DOHH2 (cell line): ENCODE measurements around the gene STON2.

Experiments
- H3F3A ChIP-seq: fragments of 200-600 bp; sonication (generic), shearing (Covaris generic); 2 replicates; pipeline ENCODE4 v1.6.0; 2016; ENCODE audit warnings: antibody characterized with exemption, mild to moderate bottlenecking; ENCODE audit not compliant: control insufficient read depth, insufficient read depth
- H3K27ac ChIP-seq: fragments of 200-600 bp; sonication (generic); 2 replicates; pipeline ENCODE4 v1.5.1; 2014; ENCODE audit warnings: low read depth, mild to moderate bottlenecking, low read length, moderate library complexity
- H3K27me3 ChIP-seq: fragments of 200-600 bp; sonication (generic); 2 replicates; pipeline ENCODE4 v1.6.1; 2014; ENCODE audit warnings: mild to moderate bottlenecking, low read length, mixed read lengths; ENCODE audit not compliant: control insufficient read depth
- H3K36me3 ChIP-seq: fragments of 200-600 bp; sonication (generic); 2 replicates; pipeline ENCODE4 v1.6.1; 2014; ENCODE audit warnings: mild to moderate bottlenecking, low read length, moderate library complexity, mixed read lengths; ENCODE audit not compliant: control insufficient read depth
- H3K4me1 ChIP-seq: fragments of 200-600 bp; sonication (generic); 2 replicates; pipeline ENCODE4 v1.6.1; 2014; ENCODE audit warnings: mild to moderate bottlenecking, low read length, mixed read lengths; ENCODE audit not compliant: control insufficient read depth
- H3K4me2 ChIP-seq: fragments of 200-600 bp; sonication (generic); 2 replicates; pipeline ENCODE4 v1.6.0; 2014; ENCODE audit warnings: mild to moderate bottlenecking, low read length, moderate library complexity
- H3K4me3 ChIP-seq: fragments of 200-600 bp; sonication (generic); 2 replicates; pipeline ENCODE4 v1.5.1; 2014; ENCODE audit warnings: mild to moderate bottlenecking, low read length, mixed read lengths
- H3K79me2 ChIP-seq: fragments of 200-600 bp; sonication (generic); 2 replicates; pipeline ENCODE4 v1.6.1; 2014; ENCODE audit warnings: mild to moderate bottlenecking, low read length, mixed read lengths; ENCODE audit not compliant: control insufficient read depth
- H3K9me2 ChIP-seq: fragments of 200-600 bp; sonication (generic); replicated peaks from 2 replicates; pipeline ENCODE4 v1.6.1; 2014; ENCODE audit warnings: mild to moderate bottlenecking, low read length, mixed read lengths; ENCODE audit not compliant: control insufficient read depth
- H3K9me3 ChIP-seq: fragments of 200-600 bp; sonication (generic); 2 replicates; pipeline ENCODE4 v1.6.1; 2014; ENCODE audit warnings: antibody characterized with exemption, low read length, mixed read lengths; ENCODE audit not compliant: control insufficient read depth, insufficient read depth
- H4K20me1 ChIP-seq: fragments of 200-600 bp; sonication (generic); 2 replicates; pipeline ENCODE4 v1.6.0; 2014; ENCODE audit warnings: low read depth, mild to moderate bottlenecking, antibody characterized with exemption, low read length, moderate library complexity; ENCODE audit not compliant: control insufficient read depth, insufficient read depth
- CTCF ChIP-seq: fragments of 200-600 bp; sonication (generic); IDR thresholded peaks from one replicate; pipeline ENCODE4 v1.5.1; 2014; ENCODE audit warnings: antibody characterized with exemption, mild to moderate bottlenecking, low read depth, low read length; ENCODE audit not compliant: poor library complexity, severe bottlenecking
- EZH2phosphoT487 ChIP-seq: fragments of 200-600 bp; sonication (generic); IDR thresholded peaks from 2 replicates; pipeline ENCODE4 v1.6.1; 2017; ENCODE audit warnings: borderline replicate concordance, mild to moderate bottlenecking, antibody characterized with exemption, low read length, moderate library complexity, mixed read lengths

Gene STON2

GRCh38 chr14:81400852-81401251 is 728 bp upstream of the STON2 start:
- Histone ChIP-seq H3K36me3 (no peaks in the 10 kb centered on the region), H3F3A (no peaks in the 10 kb centered on the region), H3K4me2 (no peak overlapping the region), H3K27ac (no peak overlapping the region), H3K79me2 (no peaks in the 10 kb centered on the region), H3K9me3 (no peaks in the 10 kb centered on the region), H3K27me3 (no peaks in the 10 kb centered on the region), H3K4me3 (no peak overlapping the region), H3K9me2 (no peaks in the 10 kb centered on the region), H4K20me1 (no peaks in the 10 kb centered on the region), H3K4me1 (no peaks in the 10 kb centered on the region)
- TF ChIP-seq CTCF (no peak), EZH2phosphoT487 (no peak)

GRCh38 chr14:81398196-81398891 is 1.8 kb downstream of the STON2 start:
- Histone ChIP-seq H3K4me2 (no peak overlapping the region), H3K4me1 (no peaks in the 10 kb centered on the region), H3K9me3 (no peaks in the 10 kb centered on the region), H3F3A (no peaks in the 10 kb centered on the region), H3K36me3 (no peaks in the 10 kb centered on the region), H3K9me2 (no peaks in the 10 kb centered on the region), H4K20me1 (no peaks in the 10 kb centered on the region), H3K79me2 (no peaks in the 10 kb centered on the region), H3K4me3 (no peak overlapping the region), H3K27ac (no peak overlapping the region), H3K27me3 (no peaks in the 10 kb centered on the region; the same call in 1 of the 2 replicates)
- TF ChIP-seq CTCF (no peak), EZH2phosphoT487 (no peak)

- no peak overlapping the region for H3K27ac ChIP-seq
- H3F3A ChIP-seq: no peaks in the 10 kb centered on the region
- H3K36me3 ChIP-seq: no peaks in the 10 kb centered on the region
- no peaks in the 10 kb centered on the region for H3K4me1 ChIP-seq
- H3K4me2 ChIP-seq: no peak overlapping the region
- no peaks in the 10 kb centered on the region for H3K9me2 ChIP-seq
- H3K79me2 ChIP-seq: no peaks in the 10 kb centered on the region
- no peak overlapping the region for H3K4me3 ChIP-seq
- TF ChIP-seq EZH2phosphoT487 (no peak), CTCF (no peak)
- no peaks in the 10 kb centered on the region; the same call in 1 of the 2 replicates for H4K20me1 ChIP-seq
- no peaks in the 10 kb centered on the region for H3K9me3 ChIP-seq
- H3K27me3 ChIP-seq: no peaks in the 10 kb centered on the region; the same call in 1 of the 2 replicates
Measured at GRCh38 chr14:81396113-81396512, 4.0 kb downstream of the STON2 start.
